Measurements from ENCODE around the gene LRMDA.
A peak's percentile ranks its signal among the peaks of the same experiment; 100 is the strongest.

The LRMDA gene

DNA sequence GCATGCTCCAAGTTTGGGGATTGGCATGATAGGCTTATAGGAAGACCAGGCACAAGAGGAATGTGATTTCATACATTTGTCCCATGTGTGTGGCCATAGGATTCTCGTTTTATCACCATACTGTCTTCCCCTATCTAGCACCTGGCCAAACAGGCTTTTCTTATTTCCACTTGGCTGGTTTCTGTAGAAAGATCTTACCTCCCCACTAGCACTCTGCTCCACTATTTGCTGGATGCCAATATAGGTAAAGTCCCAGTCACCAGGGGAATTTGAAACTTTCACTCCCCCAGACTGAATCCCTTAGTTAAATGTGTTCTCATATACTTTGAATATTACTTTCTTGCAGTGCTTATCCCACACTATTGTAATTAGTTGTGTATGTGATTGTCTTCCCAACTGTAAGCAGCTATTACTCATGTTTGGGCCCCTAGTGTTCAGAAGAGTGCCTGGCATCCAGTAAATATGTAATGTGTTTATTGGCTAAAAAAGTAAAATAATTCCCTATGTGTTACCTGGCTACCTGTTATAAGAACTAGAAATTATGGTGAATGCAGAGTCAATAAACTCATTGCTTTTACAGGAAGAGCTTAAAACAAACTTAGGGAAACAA lies 109.0 kb downstream of the LRMDA start:
- Histone ChIP-seq H3K27me3 (ENCODE audit: insufficient read depth, low read length, poor library complexity, severe bottlenecking) (no peaks in the 10 kb centered on the region), H3K4me2 (ENCODE audit: low read depth, low read length, poor library complexity, severe bottlenecking) (no peak overlapping the region), H4K20me1 (ENCODE audit: insufficient read depth, low read length, poor library complexity, severe bottlenecking) (no peaks in the 10 kb centered on the region), H2AFZ (ENCODE audit: low read length) (no peak overlapping the region), H3K9me3 (ENCODE audit: insufficient read depth, low read depth, low read length) (no peaks in the 10 kb centered on the region), H3K4me3 (ENCODE audit: low read length, poor library complexity, severe bottlenecking) (no peak overlapping the region), H3K4me1 (ENCODE audit: insufficient read depth, low read length, poor library complexity, severe bottlenecking) (peaks cover 18% of the 10 kb centered on the region), H3K36me3 (ENCODE audit: insufficient read depth, low read length) (no peaks in the 10 kb centered on the region), H3K9me2 (replicated peaks; ENCODE audit: low read depth, low read length) (no peaks in the 10 kb centered on the region), H3K9ac (ENCODE audit: low read depth, low read length, poor library complexity, severe bottlenecking) (no peak overlapping the region), H3F3A (ENCODE audit: low read depth) (no peaks in the 10 kb centered on the region), H3K79me2 (ENCODE audit: insufficient read depth, low read length) (no peaks in the 10 kb centered on the region)
- TF ChIP-seq CTCF (conservative IDR thresholded peaks at IDR 0.05; ENCODE audit: low read length) (peak; percentile 51), EZH2phosphoT487 (IDR thresholded peaks at IDR 0.05; ENCODE audit: borderline replicate concordance) (no peak)

DNA sequence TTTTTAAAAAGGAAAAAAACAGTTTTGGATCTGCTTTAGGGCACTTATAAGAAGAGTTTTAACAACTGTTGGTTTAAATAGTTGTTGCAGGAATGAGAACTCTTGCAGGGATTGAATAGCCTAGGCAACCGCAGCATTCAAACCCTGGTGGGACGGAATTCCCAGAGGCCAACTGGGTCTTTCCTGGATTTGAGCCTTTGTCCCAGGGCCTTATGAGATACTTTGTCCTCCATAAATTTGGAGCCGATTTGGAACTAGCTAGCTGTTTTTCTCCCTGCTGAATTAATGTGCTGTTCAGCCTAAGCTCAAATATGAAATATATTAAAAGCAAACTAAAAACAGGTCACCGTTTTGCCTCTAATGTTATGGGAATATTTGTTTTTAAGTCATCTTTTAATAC lies 109.6 kb downstream of the LRMDA start:
- no peak overlapping the region for H3K9ac ChIP-seq (ENCODE audit: low read depth, low read length, poor library complexity, severe bottlenecking)
- no peak overlapping the region for H3K4me2 ChIP-seq (ENCODE audit: low read depth, low read length, poor library complexity, severe bottlenecking)
- H2AFZ ChIP-seq (ENCODE audit: low read length): no peak overlapping the region
- no peaks in the 10 kb centered on the region for H3K27me3 ChIP-seq (ENCODE audit: insufficient read depth, low read length, poor library complexity, severe bottlenecking)
- no peaks in the 10 kb centered on the region for H3K9me2 ChIP-seq (replicated peaks; ENCODE audit: low read depth, low read length)
- H4K20me1 ChIP-seq (ENCODE audit: insufficient read depth, low read length, poor library complexity, severe bottlenecking): no peaks in the 10 kb centered on the region
- no peaks in the 10 kb centered on the region for H3K36me3 ChIP-seq (ENCODE audit: insufficient read depth, low read length)
- H3K79me2 ChIP-seq (ENCODE audit: insufficient read depth, low read length): no peaks in the 10 kb centered on the region
- no peak for TF ChIP-seq EZH2phosphoT487 (IDR thresholded peaks at IDR 0.05; ENCODE audit: borderline replicate concordance)
- no peak for TF ChIP-seq CTCF (conservative IDR thresholded peaks at IDR 0.05; ENCODE audit: low read length)
- H3F3A ChIP-seq (ENCODE audit: low read depth): no peaks in the 10 kb centered on the region
- no peak overlapping the region for H3K4me3 ChIP-seq (ENCODE audit: low read length, poor library complexity, severe bottlenecking)
- peaks cover 21% of the 10 kb centered on the region for H3K4me1 ChIP-seq (ENCODE audit: insufficient read depth, low read length, poor library complexity, severe bottlenecking)
- H3K9me3 ChIP-seq (ENCODE audit: insufficient read depth, low read depth, low read length): no peaks in the 10 kb centered on the region

DNA sequence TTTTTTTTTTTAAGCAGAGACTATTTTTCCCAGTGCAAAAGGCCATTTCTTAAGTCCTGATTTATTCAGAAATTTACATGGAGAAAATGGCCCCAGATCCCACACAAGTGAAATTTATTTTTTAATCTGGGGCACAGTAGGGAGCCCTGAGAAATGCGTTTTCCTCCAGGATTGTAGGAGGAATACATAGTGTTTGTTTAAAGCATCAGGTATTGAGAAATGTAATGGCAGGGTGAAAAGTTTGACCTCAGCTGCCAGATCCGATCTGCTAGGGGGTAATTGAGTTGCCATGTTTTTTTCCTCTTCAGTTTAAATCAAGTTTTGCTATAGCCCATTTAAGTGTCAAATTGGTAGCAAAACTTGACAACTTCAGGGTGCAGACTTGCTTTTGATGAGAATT lies 110.0 kb downstream of the LRMDA start:
- no peaks in the 10 kb centered on the region for H4K20me1 ChIP-seq (ENCODE audit: insufficient read depth, low read length, poor library complexity, severe bottlenecking)

More for the DNA sequence above, 110.0 kb downstream of the LRMDA start:
- H3K9ac ChIP-seq (ENCODE audit: low read depth, low read length, poor library complexity, severe bottlenecking): no peak overlapping the region
- no peaks in the 10 kb centered on the region for H3K27me3 ChIP-seq (ENCODE audit: insufficient read depth, low read length, poor library complexity, severe bottlenecking)
- no peaks in the 10 kb centered on the region for H3K79me2 ChIP-seq (ENCODE audit: insufficient read depth, low read length)
- no peak overlapping the region for H2AFZ ChIP-seq (ENCODE audit: low read length)
- no peak overlapping the region for H3K4me2 ChIP-seq (ENCODE audit: low read depth, low read length, poor library complexity, severe bottlenecking)
- peaks cover 25% of the 10 kb centered on the region for H3K4me1 ChIP-seq (ENCODE audit: insufficient read depth, low read length, poor library complexity, severe bottlenecking)
- H3F3A ChIP-seq (ENCODE audit: low read depth): no peaks in the 10 kb centered on the region
- H3K9me2 ChIP-seq (replicated peaks; ENCODE audit: low read depth, low read length): no peaks in the 10 kb centered on the region
- no peaks in the 10 kb centered on the region for H3K36me3 ChIP-seq (ENCODE audit: insufficient read depth, low read length)
- TF ChIP-seq CTCF (conservative IDR thresholded peaks at IDR 0.05; ENCODE audit: low read length): no peak
- TF ChIP-seq EZH2phosphoT487 (IDR thresholded peaks at IDR 0.05; ENCODE audit: borderline replicate concordance): no peak
- H3K9me3 ChIP-seq (ENCODE audit: insufficient read depth, low read depth, low read length): no peaks in the 10 kb centered on the region
- H3K4me3 ChIP-seq (ENCODE audit: low read length, poor library complexity, severe bottlenecking): no peak overlapping the region

Data from Loucy (cell line).